22Rv1 (cell line): ENCODE results near the gene CROCC.
"Not testable (repeated sequence)": the region's sequence is repeated elsewhere in the genome, so short reads cannot be mapped to it uniquely, and the experiment has no call there.

Experiments used
- ZFX ChIP-seq: fragments of 450-650 bp; IDR thresholded peaks from 2 replicates; pipeline ENCODE4 v1.6.1; 2017; ENCODE audit warnings: antibody characterized with exemption, borderline replicate concordance
- TF ChIP-seq, protein P1 (sequence below): fragments of 450-650 bp; IDR thresholded peaks from 2 replicates; pipeline ENCODE4 v1.5.1; 2017; ENCODE audit warnings: mild to moderate bottlenecking

DNA sequence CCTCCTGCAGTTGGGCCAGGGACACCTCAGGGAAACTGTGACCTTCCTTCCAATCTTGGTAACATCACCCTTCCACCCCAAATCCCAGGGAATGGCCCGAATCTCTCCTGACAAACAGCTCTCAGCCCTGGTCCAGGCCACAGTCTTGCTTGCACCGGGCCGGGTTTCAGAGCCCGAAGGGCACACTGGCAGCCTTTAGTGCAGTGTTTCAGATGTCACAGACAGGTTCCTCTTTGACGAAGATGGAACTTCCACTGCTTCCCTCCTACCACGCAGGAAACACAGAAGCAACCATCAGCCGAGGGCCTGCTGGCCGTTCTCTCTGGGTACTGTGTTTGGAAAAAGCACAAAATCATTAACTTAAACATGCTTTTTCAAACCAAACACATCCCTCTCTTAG lies 9.0 kb upstream of the CROCC start:
- TF ChIP-seq, protein P1, sequence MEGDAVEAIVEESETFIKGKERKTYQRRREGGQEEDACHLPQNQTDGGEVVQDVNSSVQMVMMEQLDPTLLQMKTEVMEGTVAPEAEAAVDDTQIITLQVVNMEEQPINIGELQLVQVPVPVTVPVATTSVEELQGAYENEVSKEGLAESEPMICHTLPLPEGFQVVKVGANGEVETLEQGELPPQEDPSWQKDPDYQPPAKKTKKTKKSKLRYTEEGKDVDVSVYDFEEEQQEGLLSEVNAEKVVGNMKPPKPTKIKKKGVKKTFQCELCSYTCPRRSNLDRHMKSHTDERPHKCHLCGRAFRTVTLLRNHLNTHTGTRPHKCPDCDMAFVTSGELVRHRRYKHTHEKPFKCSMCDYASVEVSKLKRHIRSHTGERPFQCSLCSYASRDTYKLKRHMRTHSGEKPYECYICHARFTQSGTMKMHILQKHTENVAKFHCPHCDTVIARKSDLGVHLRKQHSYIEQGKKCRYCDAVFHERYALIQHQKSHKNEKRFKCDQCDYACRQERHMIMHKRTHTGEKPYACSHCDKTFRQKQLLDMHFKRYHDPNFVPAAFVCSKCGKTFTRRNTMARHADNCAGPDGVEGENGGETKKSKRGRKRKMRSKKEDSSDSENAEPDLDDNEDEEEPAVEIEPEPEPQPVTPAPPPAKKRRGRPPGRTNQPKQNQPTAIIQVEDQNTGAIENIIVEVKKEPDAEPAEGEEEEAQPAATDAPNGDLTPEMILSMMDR: not testable (repeated sequence)
- not testable (repeated sequence) for TF ChIP-seq ZFX
